ENCODE data around the gene PLEKHM3. TPM values are rescaled to one million over a fixed set of nuclear protein-coding genes. Genes with fewer than 3 reads are reported as not detected.
"Not testable (repeated sequence)": the region's sequence is repeated elsewhere in the genome, so short reads cannot be mapped to it uniquely, and the experiment has no call there.

The PLEKHM3 gene
- total RNA-seq, 2 experiments from 2014 or later = 11.3 to 11.6 TPM

GRCh38 chr2:207812058-207812725 lies 213.1 kb downstream of the PLEKHM3 start:
- ATAC-seq (ENCODE audit: poor library complexity) = no peak
- TF ChIP-seq CTCF (IDR thresholded peaks at IDR 0.05) = no peak
- no peak overlapping the region for H3K27ac Mint-ChIP-seq
- ChIA-PET POLR2A (no interaction called here), CTCF (no interaction called here)
- H3K4me3 Mint-ChIP-seq = no peak overlapping the region
- Histone ChIP-seq H3K36me3 (ENCODE audit: insufficient read depth, low read length) (no peaks in the 10 kb centered on the region), H3K27ac (ENCODE audit: low read depth in 1 of 2, low read length in 2 of 2) (no peak overlapping the region), H3K4me1 (ENCODE audit: insufficient read depth, low read length) (no peaks in the 10 kb centered on the region), H3K4me3 (ENCODE audit: low read length) (no peak overlapping the region), H3K9me3 (ENCODE audit: control insufficient read depth in 1 of 2, insufficient read depth in 1 of 2, low read length in 2 of 2) (no peaks in the 10 kb centered on the region), H3K27me3 (ENCODE audit: control insufficient read depth in 1 of 2, insufficient read depth in 2 of 2, low read length in 2 of 2) (no peaks in the 10 kb centered on the region)
- H3K9me3 Mint-ChIP-seq = no peaks in the 10 kb centered on the region
- no peaks in the 10 kb centered on the region for H3K36me3 Mint-ChIP-seq (ENCODE audit: low read depth)
- no peak for DNase-seq
- no peaks in the 10 kb centered on the region for H3K4me1 Mint-ChIP-seq (ENCODE audit: low read depth)
- intact Hi-C loops (cut with DNase I, micrococcal nuclease) = no loop called here
- no peaks in the 10 kb centered on the region for H3K27me3 Mint-ChIP-seq

GRCh38 chr2:207811658-207812057 lies 213.7 kb downstream of the PLEKHM3 start:
- CTCF ChIA-PET; intact Hi-C loops (cut with DNase I, micrococcal nuclease); H3K4me1 Mint-ChIP-seq (ENCODE audit: low read depth): not testable (repeated sequence)

GRCh38 chr2:207810200-207810788 lies 215.0 kb downstream of the PLEKHM3 start:
- H3K9me3 ChIP-seq (ENCODE audit: control insufficient read depth in 1 of 2, insufficient read depth in 1 of 2, low read length in 2 of 2) = no peaks in the 10 kb centered on the region
- Mint-ChIP-seq H3K9me3 (no peaks in the 10 kb centered on the region), H3K27ac (no peak overlapping the region), H3K4me3 (no peak overlapping the region), H3K36me3 (ENCODE audit: low read depth) (no peaks in the 10 kb centered on the region), H3K4me1 (ENCODE audit: low read depth) (no peaks in the 10 kb centered on the region), H3K27me3 (no peaks in the 10 kb centered on the region)
- intact Hi-C loops (cut with DNase I, micrococcal nuclease) = no loop called here
- no peaks in the 10 kb centered on the region for H3K36me3 ChIP-seq (ENCODE audit: insufficient read depth, low read length)
- H3K4me3 ChIP-seq (ENCODE audit: low read length) = no peak overlapping the region
- no peak for DNase-seq
- H3K4me1 ChIP-seq (ENCODE audit: insufficient read depth, low read length) = no peaks in the 10 kb centered on the region
- ATAC-seq (ENCODE audit: poor library complexity) = no peak
- CTCF ChIA-PET = no interaction called here
- no peak for TF ChIP-seq CTCF (IDR thresholded peaks at IDR 0.05)
- H3K27me3 ChIP-seq (ENCODE audit: control insufficient read depth in 1 of 2, insufficient read depth in 2 of 2, low read length in 2 of 2) = no peaks in the 10 kb centered on the region
- POLR2A ChIA-PET = interaction anchor here (0.5 kb wide), 1 partner anchor 264 kb away, joined by 4 read pairs; no protein-coding TSS in a partner anchor
- H3K27ac ChIP-seq (ENCODE audit: low read depth in 1 of 2, low read length in 2 of 2) = no peak overlapping the region

More at GRCh38 chr2:207811658-207812057, 213.7 kb downstream of the PLEKHM3 start:
- H3K9me3 ChIP-seq (ENCODE audit: control insufficient read depth in 1 of 2, insufficient read depth in 1 of 2, low read length in 2 of 2); H3K27ac Mint-ChIP-seq; H3K4me3 ChIP-seq (ENCODE audit: low read length); H3K27me3 ChIP-seq (ENCODE audit: control insufficient read depth in 1 of 2, insufficient read depth in 2 of 2, low read length in 2 of 2); H3K4me1 ChIP-seq (ENCODE audit: insufficient read depth, low read length); H3K27me3 Mint-ChIP-seq; DNase-seq; H3K36me3 Mint-ChIP-seq (ENCODE audit: low read depth); H3K4me3 Mint-ChIP-seq; H3K36me3 ChIP-seq (ENCODE audit: insufficient read depth, low read length); H3K27ac ChIP-seq (ENCODE audit: low read depth in 1 of 2, low read length in 2 of 2); POLR2A ChIA-PET; H3K9me3 Mint-ChIP-seq; ATAC-seq (ENCODE audit: poor library complexity): not testable (repeated sequence)

GRCh38 chr2:207808119-207808518 lies 217.2 kb downstream of the PLEKHM3 start:
- H3K9me3 Mint-ChIP-seq = no peaks in the 10 kb centered on the region
- ATAC-seq (ENCODE audit: poor library complexity) = no peak
- TF ChIP-seq CTCF (IDR thresholded peaks at IDR 0.05) = no peak
- no peaks in the 10 kb centered on the region for H3K4me1 ChIP-seq (ENCODE audit: insufficient read depth, low read length)
- intact Hi-C loops (cut with DNase I, micrococcal nuclease) = no loop called here
- H3K4me1 Mint-ChIP-seq (ENCODE audit: low read depth) = no peaks in the 10 kb centered on the region
- H3K27me3 Mint-ChIP-seq = no peaks in the 10 kb centered on the region
- DNase-seq = no peak
- ChIA-PET CTCF (no interaction called here), POLR2A (no interaction called here)
- H3K36me3 ChIP-seq (ENCODE audit: insufficient read depth, low read length) = no peaks in the 10 kb centered on the region
- H3K27ac Mint-ChIP-seq = no peak overlapping the region
- no peaks in the 10 kb centered on the region for H3K9me3 ChIP-seq (ENCODE audit: control insufficient read depth in 1 of 2, insufficient read depth in 1 of 2, low read length in 2 of 2)
- no peak overlapping the region for H3K27ac ChIP-seq (ENCODE audit: low read depth in 1 of 2, low read length in 2 of 2)
- no peak overlapping the region for H3K4me3 ChIP-seq (ENCODE audit: low read length)
- H3K27me3 ChIP-seq (ENCODE audit: control insufficient read depth in 1 of 2, insufficient read depth in 2 of 2, low read length in 2 of 2) = no peaks in the 10 kb centered on the region
- H3K4me3 Mint-ChIP-seq = no peak overlapping the region
- no peaks in the 10 kb centered on the region for H3K36me3 Mint-ChIP-seq (ENCODE audit: low read depth)

Data from CD4-positive, alpha-beta T cell (primary cell).